GM18861 (cell line): Measurements from ENCODE around the gene NR4A1.

Experiments
- ATAC-seq: cut with Tn5 transposase; IDR thresholded peaks from one replicate; pipeline ENCODE4 v1.9.1; 2021; ENCODE audit not compliant: unreplicated experiment

Gene NR4A1

DNA sequence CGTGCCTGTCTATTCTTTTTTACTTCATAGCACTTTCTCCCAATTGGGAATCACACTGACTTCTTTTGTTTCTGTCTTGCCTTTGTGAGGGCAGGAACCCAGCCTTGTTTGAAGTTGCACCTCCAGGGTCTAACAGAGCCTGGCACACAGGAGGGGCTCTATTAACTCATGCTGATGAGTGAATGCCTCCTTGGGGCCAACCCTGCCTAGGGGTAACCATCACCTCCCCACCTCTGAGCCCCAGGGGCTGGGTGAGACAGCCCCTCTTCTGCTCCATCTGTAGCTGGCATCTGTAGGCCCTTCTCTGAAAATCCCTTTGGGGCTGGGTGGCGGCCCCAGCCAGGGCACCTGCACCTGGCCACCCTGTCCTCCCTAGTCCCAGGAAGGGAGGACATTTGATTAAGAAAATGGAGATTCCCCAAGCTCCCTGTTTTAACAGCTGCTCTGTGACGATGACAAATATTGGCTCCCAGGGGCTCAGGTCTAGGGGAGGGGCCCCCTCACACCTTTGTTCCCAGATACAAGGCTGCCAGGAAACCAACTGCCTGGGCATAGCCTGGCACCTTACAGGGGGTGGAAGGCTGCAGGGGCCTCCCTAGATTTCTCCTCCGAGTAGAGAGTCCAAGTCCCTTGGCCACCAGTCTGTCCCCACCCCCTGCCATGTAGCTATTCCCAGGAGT is 32.7 kb upstream of the NR4A1 start:
- no peak for ATAC-seq

DNA sequence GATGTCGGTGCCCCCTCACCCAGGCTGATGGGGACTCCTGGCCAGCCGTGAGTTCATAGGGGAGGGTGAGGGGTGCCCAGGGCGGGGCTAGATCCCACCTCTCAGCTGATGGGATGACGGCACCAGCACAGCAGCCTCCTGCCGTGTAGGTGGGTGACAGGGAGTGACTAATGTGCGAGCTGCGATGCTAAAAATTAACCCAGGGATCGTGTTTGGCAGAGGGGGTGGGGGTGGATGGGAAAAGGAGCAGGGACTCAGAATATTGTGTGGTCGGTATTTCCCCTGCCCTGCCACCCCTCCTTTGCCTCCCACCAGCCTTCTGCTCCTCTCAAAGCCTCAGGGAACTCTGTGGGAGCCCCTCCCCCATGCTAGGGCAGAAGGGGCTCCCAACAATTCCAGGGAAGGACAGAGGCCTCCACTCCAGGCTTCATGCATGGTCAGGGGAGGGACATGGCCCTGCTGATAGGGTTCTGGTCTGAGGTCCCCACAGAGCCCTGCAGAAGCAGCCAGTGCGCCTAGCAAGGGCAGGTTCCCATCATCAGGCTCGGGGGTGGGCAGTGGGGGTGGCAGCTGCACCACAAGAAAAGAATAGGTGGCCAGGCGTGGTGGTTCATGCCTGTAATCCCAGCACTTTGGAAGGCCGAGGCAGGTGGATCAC is 32.0 kb upstream of the NR4A1 start:
- no peak for ATAC-seq

DNA sequence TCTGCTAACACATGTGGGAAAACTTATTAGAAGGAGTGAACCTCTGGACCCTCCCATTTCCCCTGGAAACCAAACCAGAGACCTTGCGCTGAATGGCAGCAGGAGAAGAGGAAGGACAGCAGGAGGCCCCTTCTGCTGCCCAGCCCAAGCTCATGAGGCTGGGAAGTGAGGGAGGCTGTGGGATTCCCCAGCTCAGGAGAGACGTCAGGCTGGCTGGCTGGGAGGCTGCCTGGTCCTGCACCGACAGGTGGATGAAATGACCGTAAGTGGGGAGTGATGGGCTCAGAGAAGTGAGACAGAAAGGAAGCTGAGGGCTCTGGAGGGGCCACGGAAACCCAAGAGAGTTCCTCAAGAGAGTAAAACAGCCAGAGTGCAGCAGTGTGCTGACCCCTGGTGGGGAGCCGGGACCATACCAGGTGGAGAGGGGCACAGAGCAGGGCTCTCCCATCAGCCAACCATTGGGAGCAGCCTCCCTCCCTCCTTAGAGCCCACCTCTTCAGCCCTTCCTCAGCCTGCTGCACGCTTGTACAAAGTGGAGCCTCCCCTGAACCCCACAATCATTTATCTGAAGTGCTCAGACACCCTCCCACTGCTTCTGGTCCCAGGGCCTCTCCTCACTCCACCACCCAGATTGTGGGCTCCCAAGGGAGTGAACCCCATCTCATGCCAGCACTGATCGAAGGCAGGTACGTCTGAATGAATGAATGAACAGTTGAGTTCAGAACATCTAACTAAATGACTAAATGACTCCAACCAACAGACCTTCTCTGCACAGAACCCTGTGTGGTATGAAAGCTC is 30.5 kb upstream of the NR4A1 start:
- ATAC-seq, result no peak

GRCh38 chr12:52022841-52023181 is 28.4 kb upstream of the NR4A1 start:
- ATAC-seq, result no peak

DNA sequence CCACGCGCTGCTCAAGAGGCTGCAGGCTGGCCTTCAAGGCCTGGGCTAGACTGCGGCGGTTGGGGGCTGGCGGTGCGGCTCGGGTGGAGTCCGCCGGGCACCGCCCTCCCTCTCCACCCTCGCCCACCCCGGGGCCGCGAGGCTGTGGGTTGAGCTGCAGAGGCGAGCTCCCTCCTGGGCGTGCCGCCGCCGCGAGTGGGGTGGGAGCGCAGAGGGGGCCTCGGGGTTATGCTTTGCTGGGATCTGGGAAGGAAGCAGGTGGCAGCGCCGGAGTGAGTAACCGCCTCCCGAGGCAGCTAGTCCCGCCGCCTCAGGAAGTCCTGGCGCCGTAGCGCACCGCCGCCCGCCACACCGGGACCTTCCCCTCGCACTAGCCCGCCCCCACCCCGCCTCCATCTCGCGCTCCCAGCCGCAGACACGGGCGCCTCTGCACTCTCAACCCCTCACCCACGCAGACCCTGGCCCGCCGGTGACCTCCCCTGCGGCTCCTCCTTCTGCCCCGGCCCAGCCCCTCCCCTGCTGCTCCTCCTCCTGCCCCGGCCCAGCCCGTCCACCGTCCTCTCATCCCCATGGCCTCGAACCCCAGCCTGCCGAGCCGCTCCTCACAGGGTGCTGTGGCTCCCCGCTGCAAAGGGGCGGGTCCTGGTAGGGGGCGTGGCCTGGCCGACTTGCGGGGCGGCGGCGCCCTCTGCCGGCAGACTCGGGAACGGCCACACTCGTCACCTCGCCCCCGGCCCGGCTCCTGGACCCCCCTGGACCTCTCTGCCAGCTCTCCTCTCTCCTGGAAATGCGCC is 27.9 kb upstream of the NR4A1 start:
- no peak for ATAC-seq

DNA sequence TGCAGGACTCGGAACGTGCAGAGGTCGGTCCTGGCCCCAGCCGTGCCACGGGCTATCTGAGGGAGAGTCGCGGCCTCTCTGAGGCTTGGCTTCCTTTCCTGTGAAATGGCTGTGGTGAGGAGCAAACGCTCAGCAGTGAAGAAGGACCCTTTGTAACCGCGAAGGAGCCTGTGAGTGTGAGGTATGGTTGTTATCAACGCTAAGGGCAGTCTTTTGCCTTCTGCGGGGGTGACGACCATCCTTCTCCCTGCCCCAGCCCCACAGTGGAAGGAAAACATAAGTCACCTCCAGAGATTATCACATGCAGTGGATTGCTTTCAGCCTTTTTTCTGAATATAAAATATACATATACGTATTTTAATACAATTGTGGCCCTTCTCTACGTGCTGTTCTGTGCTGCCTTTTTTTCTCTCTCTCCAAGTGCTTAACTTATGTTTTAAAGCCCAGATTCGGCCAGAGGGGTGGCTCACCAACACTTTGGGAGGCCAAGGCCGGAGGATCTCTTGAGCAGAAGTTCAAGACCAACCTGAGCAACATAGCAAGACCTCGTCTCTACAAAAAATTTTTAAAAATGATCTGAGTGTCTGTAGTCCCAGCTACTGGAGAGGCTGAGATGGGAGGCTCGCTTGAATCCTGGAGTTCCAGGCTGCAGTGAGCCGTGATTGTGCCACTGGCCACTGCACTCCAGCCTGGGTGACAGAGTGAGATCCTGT is 27.1 kb upstream of the NR4A1 start:
- no peak for ATAC-seq

DNA sequence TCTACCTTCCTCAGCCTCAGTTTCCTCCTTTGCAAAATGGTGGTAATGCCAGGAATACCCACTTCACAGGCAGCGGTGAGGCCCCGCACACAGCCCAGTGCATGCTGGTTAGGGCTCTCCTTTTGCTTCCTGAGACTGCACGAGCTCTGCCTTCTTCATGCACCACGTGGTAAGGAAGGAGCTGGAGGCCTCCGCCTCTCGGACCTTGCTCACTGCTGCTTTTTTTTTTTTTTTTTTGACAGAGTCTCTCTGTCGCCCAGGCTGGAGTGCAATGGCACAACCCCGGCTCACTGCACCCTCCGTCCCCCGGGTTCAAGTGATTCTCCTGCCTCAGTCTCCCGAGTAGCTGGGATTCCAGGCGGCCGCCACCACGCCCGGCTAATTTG is 26.4 kb upstream of the NR4A1 start:
- ATAC-seq, result no peak

- no peak for ATAC-seq
These were observed 25.0 kb upstream of the NR4A1 start for GRCh38 chr12:52026263-52026662.

- no peak for ATAC-seq
These were observed 24.0 kb upstream of the NR4A1 start for GRCh38 chr12:52027085-52027843.

DNA sequence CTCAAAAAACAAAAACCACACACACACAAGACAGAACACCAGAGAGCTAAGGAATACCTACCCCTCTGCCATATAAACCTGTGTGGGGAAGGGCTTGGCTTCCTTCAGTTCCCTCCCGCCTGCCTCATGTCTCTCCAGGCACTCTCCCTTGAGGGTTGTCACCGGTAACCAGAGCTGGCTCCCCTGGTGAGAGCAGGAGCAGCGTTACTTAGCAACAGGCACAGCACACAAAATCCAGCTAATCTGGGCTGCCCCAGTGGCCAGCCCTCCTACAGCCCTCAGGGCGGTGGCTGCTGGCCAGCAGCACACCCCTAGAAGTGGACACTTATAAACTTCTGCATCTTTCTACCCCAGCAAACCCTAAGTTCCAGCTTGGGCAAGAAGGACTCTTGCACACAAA is 21.6 kb upstream of the NR4A1 start:
- no peak for ATAC-seq

GRCh38 chr12:52032446-52032803 is 18.8 kb upstream of the NR4A1 start:
- ATAC-seq, result no peak

DNA sequence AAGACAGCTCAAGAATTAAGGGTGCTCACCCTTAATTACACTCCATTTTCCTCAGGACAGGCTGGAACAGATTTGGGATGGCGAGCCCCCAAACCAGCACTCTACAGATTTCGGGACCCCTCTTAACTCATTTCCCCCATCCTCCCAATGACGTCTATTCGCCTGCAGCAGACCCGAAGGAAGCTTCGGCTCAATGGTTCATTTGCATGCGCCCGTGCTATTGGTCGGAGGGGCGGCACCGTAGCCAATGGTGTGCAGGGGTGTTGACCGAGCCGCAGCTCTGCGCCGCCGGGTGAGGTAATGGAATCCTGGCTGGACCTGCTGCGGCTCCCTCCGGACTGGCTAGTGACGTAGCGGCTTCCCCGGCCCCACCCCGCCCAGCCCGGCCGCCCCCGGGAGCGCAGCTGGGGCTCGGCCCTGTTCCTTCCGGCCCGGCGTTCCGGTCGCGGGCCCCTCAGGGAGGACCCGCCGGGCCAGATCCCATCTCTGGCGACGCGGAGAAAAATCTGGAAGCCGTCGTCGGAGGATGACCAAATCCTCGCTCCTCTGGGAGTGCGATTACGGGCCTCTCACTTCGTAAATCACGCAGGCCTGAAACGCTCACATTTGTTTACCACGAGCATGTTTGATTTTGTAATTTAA is 18.3 kb upstream of the NR4A1 start:
- peak; percentile 85 for ATAC-seq

GRCh38 chr12:52033446-52034140 is 17.6 kb upstream of the NR4A1 start:
- no peak for ATAC-seq

DNA sequence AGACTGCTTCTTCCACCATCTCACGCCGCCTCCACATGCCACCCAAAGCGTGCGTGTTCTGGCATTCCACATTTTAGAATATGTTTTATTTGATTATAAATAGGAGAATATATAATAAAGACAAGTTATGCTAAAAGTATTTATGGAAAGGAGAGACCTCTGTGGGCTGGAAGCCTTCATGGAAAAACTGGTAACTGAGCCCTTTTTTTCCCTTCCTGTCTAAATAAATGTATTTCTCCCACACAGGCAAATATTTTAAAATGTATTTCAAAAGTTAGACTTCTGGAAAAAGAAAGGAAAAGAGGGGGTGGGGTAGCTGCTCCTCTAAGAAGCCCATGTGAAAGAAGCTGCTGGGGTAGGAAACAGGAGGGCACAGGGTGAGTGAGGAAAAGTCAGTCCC is 16.1 kb upstream of the NR4A1 start:
- ATAC-seq, result no peak

DNA sequence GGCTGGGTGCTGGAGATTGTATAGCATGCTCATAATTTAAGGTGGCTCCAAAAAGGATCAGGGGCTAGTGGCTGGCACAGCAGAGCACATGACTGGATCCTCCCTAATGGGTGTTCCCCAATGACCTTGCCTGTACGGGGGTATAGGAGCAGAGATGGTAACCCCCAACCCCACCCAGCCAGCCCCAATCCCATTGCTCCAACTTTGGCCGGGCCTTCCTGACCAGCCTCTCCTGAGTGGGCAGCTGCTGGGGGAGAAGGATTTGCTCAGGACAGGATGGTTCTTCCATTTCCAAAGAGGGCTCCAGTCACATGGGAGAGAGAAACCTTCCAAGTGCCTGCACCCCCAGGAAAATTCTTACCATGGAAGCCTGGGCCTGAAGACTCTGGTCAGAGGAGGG is 15.3 kb upstream of the NR4A1 start:
- no peak for ATAC-seq

DNA sequence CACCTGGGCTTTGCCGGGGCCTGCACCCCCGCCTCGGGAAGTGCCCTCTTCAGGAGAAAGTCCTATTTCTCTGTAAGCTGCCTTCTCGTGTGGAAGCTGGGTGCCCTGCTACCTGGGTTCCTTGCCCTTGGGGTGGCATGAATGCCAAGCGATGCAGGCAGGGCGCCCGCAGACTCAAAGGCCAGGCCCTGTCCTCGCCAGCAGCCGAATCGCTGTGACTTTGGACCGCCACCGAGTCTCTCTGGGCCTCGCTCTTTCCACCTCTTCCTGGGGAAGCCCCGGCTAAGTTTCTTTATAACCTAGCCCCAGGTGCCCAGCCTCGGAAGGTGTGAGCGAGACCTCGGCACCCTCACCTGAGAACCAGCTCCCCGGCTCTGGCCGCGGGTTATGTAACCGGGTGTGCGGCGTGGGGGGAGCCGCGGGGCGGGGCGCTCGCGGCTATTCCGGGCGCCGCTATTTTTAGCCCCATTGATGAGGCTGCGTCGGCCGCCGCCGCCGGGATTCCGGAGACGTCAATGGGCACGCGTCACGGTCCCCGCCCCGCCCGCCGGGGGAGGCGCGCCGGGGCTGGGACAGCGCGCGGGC is 14.6 kb upstream of the NR4A1 start:
- peak; percentile 32 for ATAC-seq

- no peak for ATAC-seq
These were observed 13.9 kb upstream of the NR4A1 start for GRCh38 chr12:52037248-52037861.

- no peak for ATAC-seq
These were observed 12.8 kb upstream of the NR4A1 start for GRCh38 chr12:52038447-52038846.
